ENCODE data around the gene NPAS2. TPM values are rescaled to one million over a fixed set of nuclear protein-coding genes. Genes with fewer than 3 reads are reported as not detected.

The NPAS2 gene
- total RNA-seq, 2 donors from 2014 or later = 4.6 to 5.9 TPM

DNA sequence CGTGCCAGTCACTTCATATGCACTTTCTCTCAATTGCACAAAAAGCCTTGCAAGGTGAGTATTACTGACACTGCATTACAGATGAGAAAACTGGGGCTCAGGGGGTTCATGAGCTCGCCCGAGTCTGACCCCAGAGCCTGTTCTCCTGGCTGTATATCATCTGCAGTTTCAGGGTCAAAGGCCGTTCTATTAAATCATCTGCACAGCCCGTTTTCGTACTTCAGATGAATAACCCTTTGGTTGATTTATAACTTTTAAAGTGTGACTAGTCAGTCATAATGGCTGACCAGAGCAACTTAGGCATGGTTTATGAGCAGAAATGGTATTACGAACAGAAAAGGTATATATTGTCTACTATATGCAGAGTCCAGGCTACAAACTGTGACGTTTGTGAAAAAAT lies 35.3 kb upstream of the NPAS2 start:
- Mint-ChIP-seq H3K4me3 (no peak overlapping the region), H3K36me3 (ENCODE audit: low read depth) (no peaks in the 10 kb centered on the region), H3K27ac (no peak overlapping the region), H3K4me1 (peaks cover 4% of the 10 kb centered on the region), H3K27me3 (peaks cover 5% of the 10 kb centered on the region)
- ATAC-seq (no peak), DNase-seq (no peak)
- no peaks in the 10 kb centered on the region for H3K9me3 ChIP-seq (ENCODE audit: control insufficient read depth, low read length, poor library complexity, severe bottlenecking)

GRCh38 chr2:100785626-100786296 lies 34.2 kb upstream of the NPAS2 start:
- H3K4me3 Mint-ChIP-seq = no peak overlapping the region
- H3K9me3 ChIP-seq (ENCODE audit: control insufficient read depth, low read length, poor library complexity, severe bottlenecking) = no peaks in the 10 kb centered on the region
- DNase-seq (no peak), ATAC-seq (no peak)
- peaks cover 4% of the 10 kb centered on the region for H3K4me1 Mint-ChIP-seq
- no peaks in the 10 kb centered on the region for H3K36me3 Mint-ChIP-seq (ENCODE audit: low read depth)
- no peaks in the 10 kb centered on the region for H3K27me3 Mint-ChIP-seq
- no peak overlapping the region for H3K27ac Mint-ChIP-seq

DNA sequence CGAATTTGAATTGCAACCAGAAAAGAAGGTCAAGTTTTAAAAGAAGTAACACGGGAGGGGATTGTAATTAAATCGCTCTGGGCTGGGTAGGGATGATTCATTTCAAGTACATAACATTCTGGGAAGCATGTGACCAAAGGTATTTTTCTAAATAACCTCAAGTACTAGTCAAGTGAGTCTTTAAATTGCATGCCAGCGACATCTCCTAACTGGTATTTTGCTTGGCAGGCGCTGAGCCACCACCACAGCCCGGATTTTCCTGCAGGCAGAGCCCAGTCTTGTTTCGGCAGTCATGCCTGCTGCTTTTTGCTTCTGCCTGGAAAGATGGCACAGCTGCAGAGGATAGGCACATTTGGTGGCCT lies 33.7 kb upstream of the NPAS2 start:
- no peak for ATAC-seq
- Mint-ChIP-seq H3K36me3 (ENCODE audit: low read depth) (no peaks in the 10 kb centered on the region), H3K27ac (no peak overlapping the region), H3K4me1 (peaks cover 4% of the 10 kb centered on the region), H3K27me3 (no peaks in the 10 kb centered on the region), H3K4me3 (no peak overlapping the region)
- DNase-seq = no peak
- no peaks in the 10 kb centered on the region for H3K9me3 ChIP-seq (ENCODE audit: control insufficient read depth, low read length, poor library complexity, severe bottlenecking)

DNA sequence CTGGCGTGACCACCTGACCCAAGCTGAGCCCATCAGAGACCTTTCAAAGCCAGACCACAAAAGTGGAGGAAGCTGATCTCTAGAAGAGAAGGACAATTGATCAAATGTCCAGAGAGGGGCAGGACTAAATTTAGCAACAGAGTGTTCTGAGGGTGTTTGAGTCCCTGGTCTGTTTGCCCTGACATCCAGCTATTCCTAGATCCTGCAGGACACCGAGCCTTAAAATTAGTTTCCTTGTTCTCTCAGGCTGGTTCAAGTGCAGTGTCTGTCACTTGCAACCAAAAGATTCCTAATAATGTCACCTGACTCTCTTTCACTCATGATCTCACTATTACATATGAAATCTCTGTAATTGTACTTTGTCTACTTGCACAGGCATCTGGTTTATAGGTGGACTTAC lies 33.0 kb upstream of the NPAS2 start:
- Mint-ChIP-seq H3K27me3 (no peaks in the 10 kb centered on the region), H3K36me3 (ENCODE audit: low read depth) (no peaks in the 10 kb centered on the region), H3K4me3 (no peak overlapping the region), H3K4me1 (peaks cover 5% of the 10 kb centered on the region), H3K27ac (no peak overlapping the region)
- DNase-seq = no peak
- ATAC-seq = no peak
- no peaks in the 10 kb centered on the region for H3K9me3 ChIP-seq (ENCODE audit: control insufficient read depth, low read length, poor library complexity, severe bottlenecking)

DNA sequence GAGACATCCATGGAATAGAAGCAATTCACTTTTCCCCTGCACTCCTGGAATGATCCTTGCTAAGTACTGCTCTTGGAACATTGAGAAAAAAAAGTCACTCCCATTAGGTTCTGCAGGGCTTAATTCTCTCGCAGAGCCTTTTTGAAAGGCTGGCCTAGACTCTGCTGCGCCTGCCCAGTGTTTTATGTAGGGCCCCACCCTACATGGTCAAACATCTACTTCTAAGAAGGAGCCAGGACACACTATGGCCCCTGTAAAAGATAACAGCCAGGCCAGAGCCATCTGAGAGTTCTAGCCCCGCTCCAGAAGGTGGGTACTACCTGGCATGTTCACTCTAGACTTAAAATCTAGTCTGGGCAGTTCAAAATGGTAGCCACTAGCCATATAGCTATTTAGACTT lies 30.6 kb upstream of the NPAS2 start:
- Mint-ChIP-seq H3K36me3 (ENCODE audit: low read depth) (no peaks in the 10 kb centered on the region), H3K27ac (no peak overlapping the region), H3K27me3 (peaks cover 13% of the 10 kb centered on the region), H3K4me1 (peaks cover 4% of the 10 kb centered on the region), H3K4me3 (no peak overlapping the region)
- no peaks in the 10 kb centered on the region for H3K9me3 ChIP-seq (ENCODE audit: control insufficient read depth, low read length, poor library complexity, severe bottlenecking)
- DNase-seq (no peak), ATAC-seq (no peak)

- H3K27ac Mint-ChIP-seq = no peak overlapping the region
- ATAC-seq (no peak), DNase-seq (no peak)
- no peaks in the 10 kb centered on the region for H3K9me3 ChIP-seq (ENCODE audit: control insufficient read depth, low read length, poor library complexity, severe bottlenecking)
- H3K27me3 Mint-ChIP-seq = peaks cover 19% of the 10 kb centered on the region
- H3K36me3 Mint-ChIP-seq (ENCODE audit: low read depth) = no peaks in the 10 kb centered on the region
- peaks cover 4% of the 10 kb centered on the region for H3K4me1 Mint-ChIP-seq
- no peak overlapping the region for H3K4me3 Mint-ChIP-seq
Observed at GRCh38 chr2:100791294-100791935, 28.5 kb upstream of the NPAS2 start.

DNA sequence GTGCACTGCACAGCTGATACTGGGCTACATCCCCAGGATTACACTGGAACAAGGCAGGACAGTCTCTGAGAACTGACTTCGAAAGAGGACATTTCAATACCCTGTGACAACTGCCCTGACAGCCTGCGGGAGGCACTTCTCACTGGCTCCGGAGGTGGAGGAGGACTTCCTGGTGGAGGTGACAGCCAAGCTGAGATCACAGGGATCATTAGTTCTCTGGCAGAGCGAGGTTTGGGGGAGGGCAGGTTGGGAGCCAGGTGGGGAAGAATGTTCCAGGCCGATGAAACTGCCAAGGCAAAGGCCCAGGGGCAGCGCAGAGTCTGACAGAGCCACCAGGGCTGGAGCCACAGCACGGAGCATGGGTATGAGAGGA lies 28.0 kb upstream of the NPAS2 start:
- H3K36me3 Mint-ChIP-seq (ENCODE audit: low read depth) = peaks cover 2% of the 10 kb centered on the region
- H3K4me3 Mint-ChIP-seq = no peak overlapping the region
- DNase-seq (no peak), ATAC-seq (no peak)
- H3K4me1 Mint-ChIP-seq = peaks cover 4% of the 10 kb centered on the region
- H3K27ac Mint-ChIP-seq = no peak overlapping the region
- no peaks in the 10 kb centered on the region for H3K9me3 ChIP-seq (ENCODE audit: control insufficient read depth, low read length, poor library complexity, severe bottlenecking)
- H3K27me3 Mint-ChIP-seq = peaks cover 19% of the 10 kb centered on the region

- ATAC-seq (no peak), DNase-seq (no peak)
- Mint-ChIP-seq H3K27ac (no peak overlapping the region), H3K4me3 (no peak overlapping the region), H3K27me3 (peaks cover 19% of the 10 kb centered on the region), H3K36me3 (ENCODE audit: low read depth) (peaks cover 2% of the 10 kb centered on the region), H3K4me1 (peaks cover 4% of the 10 kb centered on the region)
- H3K9me3 ChIP-seq (ENCODE audit: control insufficient read depth, low read length, poor library complexity, severe bottlenecking) = no peaks in the 10 kb centered on the region
Observed at GRCh38 chr2:100793220-100793619, 26.7 kb upstream of the NPAS2 start.

GRCh38 chr2:100793982-100794381 lies 26.0 kb upstream of the NPAS2 start:
- ATAC-seq = no peak
- Mint-ChIP-seq H3K4me1 (peaks cover 4% of the 10 kb centered on the region), H3K27ac (no peak overlapping the region), H3K4me3 (no peak overlapping the region), H3K36me3 (ENCODE audit: low read depth) (peaks cover 2% of the 10 kb centered on the region), H3K27me3 (peaks cover 19% of the 10 kb centered on the region)
- no peak for DNase-seq
- no peaks in the 10 kb centered on the region for H3K9me3 ChIP-seq (ENCODE audit: control insufficient read depth, low read length, poor library complexity, severe bottlenecking)

DNA sequence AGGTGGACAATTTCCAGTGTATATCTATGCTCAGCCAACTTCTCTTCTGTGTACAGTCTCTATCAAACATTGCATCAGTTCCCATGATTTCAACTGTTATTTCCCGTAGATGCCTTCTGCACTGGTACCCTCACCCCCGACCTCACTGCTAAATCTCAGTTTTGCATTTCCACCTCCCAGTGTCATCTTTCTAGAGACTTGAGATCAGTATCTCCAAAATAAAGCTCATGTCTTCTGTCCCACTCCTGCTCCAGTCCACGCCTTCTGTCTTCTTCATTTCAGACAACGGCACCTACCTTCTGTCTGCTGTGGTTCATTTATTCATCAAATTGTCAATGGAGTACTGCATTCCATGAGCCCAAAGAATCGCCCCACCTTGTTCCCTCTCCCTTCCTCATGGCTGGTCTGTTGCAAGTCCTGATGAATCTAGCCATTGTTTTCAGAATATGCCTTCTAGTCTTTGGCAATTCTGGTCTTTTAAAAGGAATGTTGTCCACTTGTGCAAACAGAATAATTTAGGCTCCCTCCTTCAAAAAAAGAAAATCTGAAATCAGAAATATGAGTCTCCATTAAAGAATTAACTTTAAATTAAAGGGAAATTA lies 23.3 kb upstream of the NPAS2 start:
- Mint-ChIP-seq H3K4me1 (peaks cover 4% of the 10 kb centered on the region), H3K4me3 (no peak overlapping the region), H3K36me3 (ENCODE audit: low read depth) (peaks cover 2% of the 10 kb centered on the region), H3K27ac (no peak overlapping the region), H3K27me3 (peaks cover 19% of the 10 kb centered on the region)
- H3K9me3 ChIP-seq (ENCODE audit: control insufficient read depth, low read length, poor library complexity, severe bottlenecking) = no peaks in the 10 kb centered on the region
- DNase-seq = no peak
- no peak for ATAC-seq

GRCh38 chr2:100799686-100800085 lies 20.3 kb upstream of the NPAS2 start:
- peaks cover 2% of the 10 kb centered on the region for H3K36me3 Mint-ChIP-seq (ENCODE audit: low read depth)
- H3K9me3 ChIP-seq (ENCODE audit: control insufficient read depth, low read length, poor library complexity, severe bottlenecking) = no peaks in the 10 kb centered on the region
- no peak for ATAC-seq
- H3K27me3 Mint-ChIP-seq = peaks cover 11% of the 10 kb centered on the region
- no peak overlapping the region for H3K27ac Mint-ChIP-seq
- DNase-seq = no peak
- no peak overlapping the region for H3K4me3 Mint-ChIP-seq
- H3K4me1 Mint-ChIP-seq = no peaks in the 10 kb centered on the region

- H3K4me1 Mint-ChIP-seq = no peaks in the 10 kb centered on the region
- no peaks in the 10 kb centered on the region for H3K9me3 ChIP-seq (ENCODE audit: control insufficient read depth, low read length, poor library complexity, severe bottlenecking)
- peaks cover 5% of the 10 kb centered on the region for H3K27me3 Mint-ChIP-seq
- H3K4me3 Mint-ChIP-seq = no peak overlapping the region
- H3K36me3 Mint-ChIP-seq (ENCODE audit: low read depth) = peaks cover 2% of the 10 kb centered on the region
- ATAC-seq (no peak), DNase-seq (no peak)
- H3K27ac Mint-ChIP-seq = no peak overlapping the region
Observed at GRCh38 chr2:100800915-100801314, 19.0 kb upstream of the NPAS2 start.

- DNase-seq = no peak
- Mint-ChIP-seq H3K27me3 (peaks cover 5% of the 10 kb centered on the region), H3K4me3 (no peak overlapping the region), H3K4me1 (no peaks in the 10 kb centered on the region), H3K27ac (no peak overlapping the region), H3K36me3 (ENCODE audit: low read depth) (peaks cover 2% of the 10 kb centered on the region)
- no peaks in the 10 kb centered on the region for H3K9me3 ChIP-seq (ENCODE audit: control insufficient read depth, low read length, poor library complexity, severe bottlenecking)
- ATAC-seq = no peak
Observed at GRCh38 chr2:100801402-100801801, 18.5 kb upstream of the NPAS2 start.

DNA sequence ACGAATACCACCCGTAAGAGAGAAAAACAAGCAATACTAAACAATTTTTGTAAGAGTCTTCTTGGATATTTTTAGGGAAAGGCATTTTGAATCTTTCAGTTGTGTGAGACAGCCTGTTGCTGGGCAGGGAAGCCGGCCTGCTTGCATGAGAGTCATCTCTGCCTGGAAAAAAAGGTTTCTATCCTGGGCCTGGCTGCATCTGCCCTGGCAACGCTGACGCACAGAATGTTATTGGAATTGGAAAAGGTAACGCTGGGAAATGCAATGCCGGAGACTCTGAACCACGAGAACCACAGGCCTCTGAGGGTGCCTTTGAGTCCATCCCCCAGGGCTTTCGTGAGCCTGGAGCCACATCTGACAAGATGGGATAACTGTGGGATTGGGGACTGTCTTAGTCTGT lies 17.9 kb upstream of the NPAS2 start:
- no peak for ATAC-seq
- no peaks in the 10 kb centered on the region for H3K9me3 ChIP-seq (ENCODE audit: control insufficient read depth, low read length, poor library complexity, severe bottlenecking)
- Mint-ChIP-seq H3K27me3 (peaks cover 7% of the 10 kb centered on the region), H3K4me3 (no peak overlapping the region), H3K36me3 (ENCODE audit: low read depth) (no peaks in the 10 kb centered on the region), H3K27ac (no peak overlapping the region), H3K4me1 (no peaks in the 10 kb centered on the region)
- no peak for DNase-seq

Measured in T-helper 17 cell (primary cell).